Measurements from ENCODE around the gene GAREM1.

GAREM1 gene

DNA sequence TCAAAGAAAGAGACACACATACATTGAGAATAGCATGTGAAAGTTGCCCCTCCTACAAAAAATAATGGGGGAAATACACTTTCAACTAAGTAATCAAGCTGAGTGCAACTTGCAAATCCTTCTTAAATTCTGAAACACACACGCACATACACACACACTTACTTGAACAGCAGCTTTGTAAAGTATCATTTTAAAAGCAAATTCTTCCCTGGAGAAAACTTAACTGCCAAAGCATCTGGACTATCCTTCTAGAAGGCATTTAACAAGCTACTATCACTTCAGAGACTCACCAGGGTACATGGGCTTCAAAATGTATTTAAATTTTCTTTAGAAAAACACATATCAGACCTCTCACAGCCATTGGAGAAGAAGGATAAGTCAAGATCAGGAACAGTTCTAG lies 15.3 kb downstream of the GAREM1 start:
- DNase-seq: no peak

DNA sequence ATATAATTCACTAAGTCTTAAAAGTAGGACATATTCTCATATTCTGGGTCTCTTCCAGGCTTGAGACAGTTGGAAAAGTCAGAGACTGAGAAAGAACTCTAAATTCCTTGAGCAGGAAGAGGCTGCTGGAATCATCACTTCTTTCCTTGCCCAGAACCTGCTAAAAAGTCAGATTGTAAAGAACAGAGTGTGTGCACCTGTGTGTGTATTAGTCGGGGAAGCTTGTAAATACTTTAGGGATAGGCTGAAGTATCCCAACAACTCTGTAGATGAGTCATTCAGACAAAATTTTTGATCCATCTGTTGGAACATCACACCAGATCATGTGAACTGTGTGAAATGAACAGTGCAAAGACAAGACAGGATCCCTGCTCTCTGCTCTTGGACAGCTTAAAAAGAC lies 16.1 kb downstream of the GAREM1 start:
- DNase-seq: no peak

DNA sequence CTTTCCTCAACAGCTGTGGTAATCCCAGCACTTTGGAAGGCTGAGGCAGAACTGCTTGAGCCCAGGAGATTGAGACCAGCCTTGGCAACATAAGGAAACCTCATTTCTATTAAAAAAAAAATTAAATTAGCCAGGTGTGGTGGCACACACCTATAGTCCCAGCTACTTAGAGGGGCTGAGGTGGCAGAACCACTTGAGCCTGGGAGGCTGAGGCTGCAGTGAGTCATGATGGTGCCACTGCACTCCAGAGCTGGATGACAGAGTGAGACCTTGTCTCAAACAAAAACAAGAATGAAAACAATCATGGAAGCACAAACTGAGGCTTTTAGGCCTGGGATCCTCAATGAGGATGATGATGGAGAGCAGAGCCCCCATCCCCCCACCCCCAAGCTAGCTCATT lies 19.8 kb downstream of the GAREM1 start:
- DNase-seq: no peak

DNA sequence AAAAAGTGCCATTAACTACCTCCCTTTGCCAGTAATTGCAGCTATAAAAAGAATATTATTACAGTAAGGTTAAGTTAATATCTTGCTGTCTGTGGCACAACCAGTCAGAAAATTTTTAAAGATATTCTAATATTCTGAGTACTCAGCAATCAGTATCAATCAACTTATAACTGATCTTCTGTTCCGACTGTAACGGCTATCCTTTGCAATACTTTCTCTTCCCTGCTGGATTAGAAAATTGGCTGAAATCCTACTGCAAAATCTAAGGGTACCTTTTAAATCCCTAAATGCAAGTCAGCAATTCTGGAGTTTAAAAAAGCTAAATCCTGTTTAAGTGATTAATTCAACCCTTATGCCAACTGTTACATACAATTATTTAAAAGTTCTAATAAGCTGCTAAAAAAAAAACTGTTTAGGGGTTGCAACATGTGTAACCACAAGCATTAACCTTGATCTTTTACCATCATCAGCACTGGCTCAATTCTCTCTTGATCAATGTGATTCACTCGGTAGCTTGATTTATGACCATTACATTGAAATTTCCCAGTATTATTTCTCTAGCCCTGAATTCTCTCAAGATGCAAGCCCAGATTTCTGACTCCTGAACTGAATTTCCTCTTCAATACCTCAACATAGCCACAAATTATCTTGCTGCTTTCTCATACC lies 20.5 kb downstream of the GAREM1 start:
- DNase-seq: no peak

DNA sequence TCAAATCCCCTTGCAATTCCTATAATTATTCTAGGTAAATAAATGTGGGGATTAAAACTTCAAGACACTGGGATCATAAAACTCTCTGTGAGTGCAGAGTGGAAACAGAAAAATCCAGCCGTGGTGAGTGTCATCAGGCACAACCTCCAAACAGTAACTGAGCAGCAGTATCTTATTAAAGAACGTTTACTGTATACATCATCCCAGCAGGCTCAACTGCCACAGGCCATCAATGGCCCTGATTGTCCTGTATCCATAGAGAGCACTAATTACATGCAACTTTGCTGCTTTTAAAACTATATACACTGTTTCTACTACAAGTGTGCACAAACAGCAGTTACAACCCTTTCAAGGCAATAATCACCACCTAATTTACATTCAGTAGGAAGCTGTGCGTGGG lies 23.9 kb downstream of the GAREM1 start:
- no peak for DNase-seq

DNA sequence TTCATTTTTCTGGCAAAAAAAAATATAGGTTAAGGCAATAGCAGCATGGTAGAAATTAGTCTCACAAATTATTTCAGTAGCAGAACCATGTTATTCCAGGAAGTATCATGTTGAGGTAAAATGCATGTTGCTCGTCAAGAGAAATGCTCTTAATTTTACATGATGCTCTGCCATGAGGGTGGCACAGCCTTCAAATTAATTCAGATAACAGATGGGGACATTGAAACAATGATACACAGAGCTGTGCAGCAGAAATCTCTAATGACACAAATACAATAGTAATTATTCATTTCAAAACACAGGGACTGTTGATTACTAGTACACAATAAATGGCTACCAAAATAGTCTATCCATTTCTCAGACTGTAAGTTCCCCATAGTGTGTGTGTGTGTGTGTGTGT lies 24.8 kb downstream of the GAREM1 start:
- DNase-seq: no peak

DNA sequence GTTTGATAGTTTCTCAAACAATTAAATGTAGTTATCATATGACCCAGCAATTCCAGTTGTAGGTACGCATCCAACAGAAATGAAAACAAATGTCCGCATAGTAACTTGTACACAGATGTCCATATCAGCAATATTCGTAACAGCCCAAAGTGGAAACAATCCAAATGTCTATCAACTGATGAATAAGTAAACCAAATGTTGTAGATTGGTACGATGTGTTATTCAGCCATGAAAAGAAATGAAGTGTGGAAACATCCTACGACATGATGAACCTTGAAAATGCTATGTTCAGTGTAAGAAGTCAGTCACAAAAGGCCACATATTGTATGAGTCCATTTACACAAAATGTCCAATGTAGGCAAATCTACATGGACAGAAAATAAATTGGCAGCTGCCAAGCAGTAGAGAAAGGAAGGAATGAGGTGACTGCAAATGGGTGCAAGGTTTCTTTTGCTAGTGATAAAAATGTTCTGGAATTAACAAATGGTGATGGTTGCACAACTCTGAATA lies 26.9 kb downstream of the GAREM1 start:
- DNase-seq: no peak

DNA sequence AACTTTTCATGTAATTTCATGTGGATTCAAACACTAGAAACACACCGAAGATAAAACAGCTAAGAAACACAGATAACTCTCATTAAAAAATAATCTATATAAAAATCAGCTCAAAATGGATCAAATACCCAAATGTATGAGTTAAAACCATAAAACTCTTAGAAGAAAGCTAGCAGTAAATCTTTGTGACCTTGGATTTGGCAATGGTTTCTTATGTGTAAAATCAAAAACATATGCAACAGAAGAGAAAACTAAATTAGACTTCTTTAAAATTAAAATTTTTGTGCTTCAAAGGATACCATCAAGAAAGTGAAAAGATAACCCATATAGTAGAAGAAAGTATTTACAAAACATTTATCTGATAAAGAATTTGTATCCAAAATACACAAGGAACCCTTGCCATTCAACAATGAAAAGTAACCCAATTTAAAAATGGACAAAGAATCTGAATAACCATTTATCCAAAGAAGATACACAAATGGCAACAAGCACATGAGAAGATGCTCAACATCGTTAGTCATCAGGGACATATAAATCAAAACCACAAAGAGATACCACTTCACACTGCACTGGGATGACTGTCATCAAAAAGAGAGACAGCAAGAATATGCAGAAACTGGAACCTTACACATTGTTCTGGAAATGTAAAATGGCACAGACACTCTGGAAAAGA lies 27.5 kb downstream of the GAREM1 start:
- DNase-seq: no peak

DNA sequence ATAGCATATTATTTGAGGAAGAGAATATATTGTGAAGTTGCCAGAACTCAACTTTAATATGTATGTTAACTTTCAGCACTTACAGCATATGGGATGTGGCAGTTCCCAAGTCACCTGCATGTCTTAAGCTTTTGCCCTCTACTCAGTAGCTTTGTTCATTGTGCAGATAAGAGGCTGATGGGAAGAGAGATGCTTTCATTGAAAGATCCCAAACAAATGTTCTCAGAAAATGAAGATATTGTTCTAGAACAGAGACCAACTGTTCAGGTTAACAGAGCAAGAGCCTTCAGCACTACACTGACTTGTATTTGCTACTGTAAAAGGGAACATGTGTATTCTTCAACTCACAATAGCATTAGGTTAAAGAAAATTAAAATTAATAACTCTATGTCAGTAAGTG lies 28.1 kb downstream of the GAREM1 start:
- DNase-seq: no peak

DNA sequence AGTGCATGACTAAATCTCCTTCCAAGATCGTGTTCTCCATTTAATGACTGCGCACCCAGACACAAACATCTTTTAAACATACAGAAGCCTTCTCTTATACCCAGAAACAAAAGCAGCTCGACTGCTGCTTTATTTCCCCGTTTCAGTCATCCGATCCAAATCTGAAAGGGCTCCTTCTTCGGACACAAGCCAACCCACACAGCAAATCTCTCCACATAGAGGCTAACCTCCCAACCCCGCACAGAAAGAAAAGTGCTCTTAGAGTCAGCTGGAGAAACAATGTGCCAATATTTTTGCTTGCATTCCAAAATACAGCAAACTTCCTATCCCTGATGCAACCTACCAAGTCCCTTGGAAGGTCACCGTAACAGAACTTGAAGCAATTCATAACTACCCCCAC lies 29.1 kb downstream of the GAREM1 start:
- no peak for DNase-seq

DNA sequence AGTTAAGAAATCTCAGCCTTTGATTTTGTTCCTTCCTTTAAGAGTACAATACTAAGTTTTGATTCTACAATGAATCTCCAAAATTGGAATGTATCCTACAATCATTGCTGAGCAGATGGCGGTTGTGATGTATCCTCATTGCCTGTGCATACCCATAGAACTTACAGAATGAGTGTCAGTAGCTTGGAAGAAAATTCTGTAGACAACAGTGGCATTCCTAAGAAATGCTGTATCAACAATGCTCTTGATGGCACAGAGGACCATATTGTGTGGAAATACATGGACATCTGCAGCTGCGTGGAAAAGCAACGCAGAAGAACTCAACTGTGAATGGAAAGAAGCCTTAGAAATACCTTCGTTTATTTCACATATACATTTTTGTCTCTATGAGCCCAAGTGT lies 30.2 kb downstream of the GAREM1 start:
- no peak for DNase-seq

DNA sequence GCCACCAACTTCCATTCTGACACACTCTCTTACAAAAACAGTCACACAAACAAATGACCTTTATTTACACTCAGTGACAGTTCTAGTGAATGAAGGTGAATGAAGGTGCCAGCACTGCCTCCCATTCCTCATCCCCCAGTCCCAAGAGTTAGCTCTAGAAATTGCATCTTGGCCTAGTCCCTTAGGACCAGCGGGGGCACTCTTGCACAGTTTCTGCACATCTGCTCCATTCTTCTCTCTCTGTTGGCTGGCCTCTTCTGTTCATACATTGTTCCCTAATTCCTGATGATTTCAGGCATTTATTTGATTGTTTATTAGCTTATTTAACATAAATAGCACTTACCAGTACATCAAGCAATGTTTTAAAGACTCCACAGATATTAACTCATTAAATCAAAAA lies 30.9 kb downstream of the GAREM1 start:
- no peak for DNase-seq

DNA sequence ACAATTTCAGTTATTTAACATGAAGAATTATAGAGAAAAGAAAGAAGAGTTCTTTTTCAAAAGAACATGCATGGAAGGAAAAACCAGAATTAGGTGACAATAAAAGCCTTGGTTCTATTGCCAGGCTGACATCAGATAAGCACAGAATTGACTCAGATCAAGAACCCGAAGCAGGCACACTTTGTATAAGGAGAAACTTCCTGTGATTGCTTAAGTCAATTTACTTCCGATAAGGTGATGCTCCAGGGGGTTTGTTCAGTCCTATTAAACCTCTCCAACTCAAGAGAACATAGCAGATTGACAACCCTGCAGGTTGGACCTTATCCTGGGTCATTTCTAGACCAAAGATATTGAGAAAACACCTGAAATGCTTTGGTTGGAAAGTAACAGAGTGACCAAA lies 31.4 kb downstream of the GAREM1 start:
- no peak for DNase-seq

DNA sequence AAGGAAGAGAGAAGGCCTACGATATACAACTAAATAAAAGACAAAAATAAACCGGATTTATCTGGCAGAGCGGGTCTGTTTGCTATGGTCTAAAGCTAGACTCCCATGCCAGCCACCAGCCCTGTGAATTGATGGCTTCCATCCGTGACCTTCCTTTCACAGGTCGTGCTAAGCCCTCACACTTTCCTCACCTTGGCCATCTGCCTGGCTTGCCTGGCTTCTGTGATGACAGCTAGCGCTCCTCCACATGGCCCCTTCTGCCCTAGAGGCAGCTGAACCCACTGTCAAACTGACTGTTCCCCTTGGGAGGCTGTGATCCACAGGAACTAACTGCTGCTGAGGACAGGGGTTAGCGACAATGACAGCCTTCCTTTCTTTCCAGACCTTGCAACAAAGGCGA lies 32.5 kb downstream of the GAREM1 start:
- DNase-seq: no peak

DNA sequence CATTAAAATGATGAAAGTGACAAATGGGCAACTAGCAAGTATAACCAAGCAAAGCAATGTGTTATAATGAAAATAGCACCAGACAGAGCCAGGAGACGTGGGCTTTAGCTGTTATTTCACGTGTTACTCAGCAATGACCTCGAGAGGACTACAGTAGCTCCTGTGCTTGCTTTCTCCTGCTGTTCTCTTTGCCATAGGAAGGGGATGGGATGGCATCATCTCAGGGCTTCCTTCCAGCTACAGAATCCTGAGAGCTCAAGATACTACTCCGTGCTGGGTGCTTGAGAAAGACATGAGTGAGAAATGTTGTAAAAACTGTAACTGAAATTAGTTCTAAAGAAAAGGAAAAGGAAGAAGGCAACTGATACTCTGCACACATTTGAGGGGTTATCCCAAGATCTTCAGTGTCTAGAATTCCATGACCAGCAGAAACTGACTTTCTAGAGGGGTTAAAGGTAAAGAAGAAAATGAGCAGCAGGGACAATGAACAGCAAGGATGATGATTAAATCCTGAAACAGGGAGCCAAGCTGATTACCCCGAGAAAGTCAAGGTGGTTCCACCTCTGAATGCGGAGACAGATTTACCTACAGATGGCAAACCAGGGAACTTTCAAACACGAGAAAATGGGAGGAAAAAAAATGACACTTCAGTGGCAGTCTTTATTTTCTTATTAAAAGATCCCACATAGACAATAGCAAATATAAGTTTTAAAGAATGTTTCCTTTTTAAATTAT lies 33.4 kb downstream of the GAREM1 start:
- no peak for DNase-seq

DNA sequence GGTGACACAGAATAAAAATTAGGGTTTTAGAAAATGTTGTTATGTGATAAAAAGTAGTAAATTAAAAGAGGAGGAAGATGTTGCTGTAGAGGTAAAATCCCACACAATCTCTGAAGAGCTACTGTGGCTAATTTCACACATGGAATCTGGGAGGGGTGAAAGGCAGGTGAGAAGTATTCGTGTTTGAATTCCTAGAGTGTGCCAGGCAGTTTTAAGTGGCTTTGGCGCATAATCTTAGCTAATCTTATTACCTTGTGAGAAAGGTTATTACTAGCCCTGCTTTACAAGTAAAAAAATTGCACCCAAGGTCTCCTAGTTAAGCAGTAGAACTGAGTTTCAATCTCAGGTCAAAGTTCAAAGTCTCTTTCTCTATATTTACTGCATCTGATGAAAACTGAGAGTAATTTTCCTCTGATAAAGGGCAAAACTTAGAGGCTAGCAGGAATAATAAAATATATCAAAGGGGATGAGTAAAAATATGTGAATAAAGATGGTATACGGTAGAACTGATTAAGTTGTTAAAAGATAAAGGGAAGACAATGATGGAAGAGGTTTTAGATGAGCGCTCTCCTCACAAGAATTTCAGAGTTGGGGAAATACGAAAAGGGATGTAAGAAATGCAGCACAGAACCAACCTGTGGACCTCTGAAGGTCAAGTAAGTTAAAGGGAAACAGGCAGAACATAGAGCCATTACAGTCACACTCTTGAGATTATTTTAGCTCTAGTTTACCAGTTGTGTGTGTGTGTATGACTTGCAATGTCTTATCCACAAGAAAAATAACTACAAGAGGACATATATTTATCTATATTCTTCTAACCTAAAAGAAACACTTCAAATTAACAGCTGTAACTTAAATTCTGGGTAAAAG lies 34.8 kb downstream of the GAREM1 start:
- no peak for DNase-seq

DNA sequence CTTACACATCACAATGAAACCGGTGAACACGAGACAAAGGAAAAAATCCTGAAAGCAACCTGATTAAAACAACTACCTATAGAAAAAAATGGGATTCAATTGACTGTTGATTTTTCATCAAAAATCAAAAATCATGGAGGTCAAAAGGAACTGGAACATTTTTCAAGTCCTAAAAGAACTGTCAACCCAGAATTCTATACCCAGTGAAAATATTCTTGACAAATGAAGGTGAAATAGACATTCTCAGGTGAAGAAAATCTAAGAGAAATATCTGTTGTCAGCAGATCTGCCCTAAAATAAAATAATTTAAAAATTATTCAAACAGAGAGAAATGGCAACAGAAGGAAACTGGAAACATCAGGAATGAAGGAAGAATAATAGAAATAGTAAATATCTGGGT lies 38.9 kb downstream of the GAREM1 start:
- no peak for DNase-seq

DNA sequence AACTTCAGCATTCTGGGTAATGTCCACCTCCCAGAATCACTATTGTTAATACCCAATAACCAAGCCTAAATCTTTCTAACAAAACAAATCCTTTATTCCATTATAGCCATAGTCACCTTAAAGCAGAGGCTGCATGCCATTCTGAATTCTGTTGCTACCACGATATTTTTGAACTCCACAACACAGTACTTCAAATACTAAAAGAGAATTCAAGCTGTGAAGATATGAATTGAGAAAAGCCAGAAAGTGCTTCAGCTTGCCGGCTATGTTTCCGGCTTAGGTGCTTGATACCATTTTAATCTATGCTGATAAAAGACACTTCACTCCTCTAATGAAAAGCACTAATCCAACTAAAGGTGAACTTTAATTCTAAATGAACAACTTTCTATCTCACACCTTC lies 41.3 kb downstream of the GAREM1 start:
- DNase-seq: no peak

DNA sequence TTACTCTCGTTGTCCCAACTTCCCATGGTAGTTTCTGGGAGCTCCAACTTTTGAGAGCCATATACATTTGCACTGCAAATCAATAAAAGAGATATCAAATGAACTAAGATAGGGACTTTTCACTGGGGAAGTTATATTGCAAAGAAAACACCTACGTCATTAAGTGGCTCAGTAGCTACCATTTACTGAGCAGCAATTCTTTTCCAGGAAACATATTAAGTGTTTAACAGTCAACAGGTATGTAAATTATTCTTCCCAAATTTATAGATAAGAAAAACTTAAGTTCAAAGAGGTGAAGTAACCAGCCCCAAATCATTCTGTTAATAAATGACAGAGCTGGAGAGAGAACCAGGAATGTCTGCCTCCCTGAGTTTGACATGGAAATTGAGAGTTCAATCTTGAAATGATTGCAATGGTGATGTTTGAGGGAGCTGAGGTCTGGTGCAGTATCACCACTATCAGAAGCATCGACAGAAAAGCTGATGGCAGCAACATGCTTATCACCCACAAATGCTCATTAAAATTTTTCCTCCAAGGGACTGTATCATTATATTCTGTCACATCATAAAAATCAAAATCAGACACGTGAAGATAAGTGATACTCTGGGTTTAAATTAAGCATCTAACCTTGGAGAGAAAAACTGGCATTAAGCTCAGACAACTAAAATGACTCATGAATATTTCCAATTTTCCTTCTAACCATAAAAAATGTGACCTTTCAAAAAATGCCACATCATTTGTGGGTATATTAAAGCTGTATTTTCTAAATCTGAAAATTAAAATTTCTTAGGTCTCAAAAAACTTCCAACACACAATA lies 43.4 kb downstream of the GAREM1 start:
- no peak for DNase-seq

DNA sequence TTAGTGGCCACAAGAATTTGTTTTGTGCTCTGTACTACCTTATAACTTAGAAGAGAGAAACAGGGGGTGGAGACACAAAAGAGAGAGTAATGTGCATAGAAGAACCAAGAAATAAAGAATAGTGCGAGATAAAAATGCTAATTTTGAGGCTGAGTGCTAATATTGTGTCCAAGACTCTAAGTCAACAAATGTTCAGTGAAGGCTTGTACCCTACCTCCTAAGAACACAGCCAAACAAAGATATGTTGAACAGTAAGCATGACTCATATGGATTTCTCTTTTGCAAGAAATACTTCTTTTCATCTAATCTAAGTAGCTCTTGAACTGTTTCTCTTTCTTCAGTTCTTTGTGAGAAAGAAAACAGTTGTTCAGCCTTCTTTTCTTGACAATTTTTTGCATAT lies 45.2 kb downstream of the GAREM1 start:
- DNase-seq: peak; percentile 14

DNA sequence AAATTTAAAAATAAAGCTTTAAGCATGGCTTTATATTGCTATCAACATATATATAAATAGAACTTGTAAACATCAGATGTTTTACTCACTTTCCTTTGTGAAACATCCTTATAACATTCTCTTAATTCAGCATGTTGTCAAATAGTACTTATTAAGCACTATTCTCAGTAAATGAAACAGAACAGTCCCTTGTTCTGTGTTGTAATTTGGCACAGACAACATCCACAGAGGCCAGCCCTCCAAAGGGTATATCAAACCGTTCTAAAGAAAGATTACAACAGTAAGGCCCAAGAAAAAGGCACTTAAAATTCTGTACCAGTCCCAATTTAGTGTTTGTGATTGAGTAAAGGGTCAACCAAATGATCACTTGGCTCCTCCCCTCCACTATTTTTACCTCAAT lies 46.0 kb downstream of the GAREM1 start:
- DNase-seq: no peak

Data from MV-4-11 (cell line).